ENCODE data around the gene VDR.

DNA sequence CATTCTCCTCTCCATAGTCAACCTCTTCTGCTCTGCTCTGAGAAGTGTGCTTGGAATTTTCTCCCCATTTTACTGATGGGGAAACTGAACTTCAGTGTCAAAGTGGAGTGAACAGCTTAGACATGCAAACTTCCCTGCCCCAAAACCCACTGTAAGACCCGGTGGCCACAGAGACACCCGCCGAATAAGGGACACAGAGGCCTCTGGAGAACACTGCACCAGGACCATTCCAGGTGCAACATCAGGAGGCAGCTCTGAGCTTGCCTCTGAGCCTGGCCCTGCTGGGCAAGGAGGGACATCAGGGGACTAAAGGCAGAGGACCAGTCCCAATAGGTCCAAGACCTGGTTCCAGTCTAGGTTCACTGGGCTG, 86.8 kb downstream of the VDR start:
- TF ChIP-seq, protein P1, sequence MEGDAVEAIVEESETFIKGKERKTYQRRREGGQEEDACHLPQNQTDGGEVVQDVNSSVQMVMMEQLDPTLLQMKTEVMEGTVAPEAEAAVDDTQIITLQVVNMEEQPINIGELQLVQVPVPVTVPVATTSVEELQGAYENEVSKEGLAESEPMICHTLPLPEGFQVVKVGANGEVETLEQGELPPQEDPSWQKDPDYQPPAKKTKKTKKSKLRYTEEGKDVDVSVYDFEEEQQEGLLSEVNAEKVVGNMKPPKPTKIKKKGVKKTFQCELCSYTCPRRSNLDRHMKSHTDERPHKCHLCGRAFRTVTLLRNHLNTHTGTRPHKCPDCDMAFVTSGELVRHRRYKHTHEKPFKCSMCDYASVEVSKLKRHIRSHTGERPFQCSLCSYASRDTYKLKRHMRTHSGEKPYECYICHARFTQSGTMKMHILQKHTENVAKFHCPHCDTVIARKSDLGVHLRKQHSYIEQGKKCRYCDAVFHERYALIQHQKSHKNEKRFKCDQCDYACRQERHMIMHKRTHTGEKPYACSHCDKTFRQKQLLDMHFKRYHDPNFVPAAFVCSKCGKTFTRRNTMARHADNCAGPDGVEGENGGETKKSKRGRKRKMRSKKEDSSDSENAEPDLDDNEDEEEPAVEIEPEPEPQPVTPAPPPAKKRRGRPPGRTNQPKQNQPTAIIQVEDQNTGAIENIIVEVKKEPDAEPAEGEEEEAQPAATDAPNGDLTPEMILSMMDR (IDR thresholded peaks at IDR 0.05) = no peak
- TF ChIP-seq EP300 (IDR thresholded peaks at IDR 0.05) = no peak

Data from suprapubic skin (tissue), 3 donors.